HG02678 (cell line): ENCODE results near the gene THBS3.
"Not testable (repeated sequence)": the region's sequence is repeated elsewhere in the genome, so short reads cannot be mapped to it uniquely, and the experiment has no call there.

Experiments
- ATAC-seq: cut with Tn5 transposase; IDR thresholded peaks from one replicate; pipeline ENCODE4 v1.9.1; 2021; ENCODE audit warnings: mild to moderate bottlenecking, moderate library complexity; ENCODE audit not compliant: unreplicated experiment

Gene THBS3

DNA sequence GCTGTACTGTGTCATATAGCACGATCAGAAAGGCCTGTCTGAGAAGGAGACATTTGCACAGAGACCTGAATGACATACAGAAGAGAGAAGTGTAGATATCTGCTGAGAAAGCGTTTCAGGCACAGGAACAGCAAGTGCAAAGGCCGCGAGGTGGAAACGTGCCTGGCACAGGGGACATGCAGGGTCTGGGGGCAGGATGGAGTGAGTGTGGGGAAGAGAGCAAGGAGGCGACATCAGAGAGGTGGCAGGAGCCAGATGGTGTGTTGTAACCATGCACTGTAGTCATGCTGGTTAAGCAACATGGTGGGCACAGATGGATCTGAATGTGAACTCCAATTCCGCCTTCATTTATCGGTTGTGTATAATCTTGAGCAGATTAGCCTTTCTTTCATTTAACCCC is 47.6 kb downstream of the THBS3 start:
- ATAC-seq, result no peak

DNA sequence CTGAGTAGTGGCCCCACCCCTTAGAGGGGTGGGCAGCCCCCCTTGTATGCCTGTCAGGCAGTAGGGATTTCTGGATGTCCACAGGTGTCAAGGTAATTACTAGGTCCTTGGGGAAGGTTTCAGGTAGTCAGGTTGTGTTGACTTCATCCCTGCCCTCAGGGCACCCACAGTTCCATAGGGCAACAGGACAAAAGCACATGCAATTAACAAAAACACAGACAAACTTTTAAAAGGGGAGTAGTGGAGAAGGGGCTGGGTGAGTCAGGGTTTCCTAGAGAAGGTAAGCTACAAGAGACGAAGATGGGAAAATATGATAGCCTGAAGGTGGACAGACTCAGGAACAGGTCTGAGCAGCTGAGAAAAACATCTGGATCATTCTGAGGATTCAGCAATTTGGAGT is 48.7 kb downstream of the THBS3 start:
- no peak for ATAC-seq

DNA sequence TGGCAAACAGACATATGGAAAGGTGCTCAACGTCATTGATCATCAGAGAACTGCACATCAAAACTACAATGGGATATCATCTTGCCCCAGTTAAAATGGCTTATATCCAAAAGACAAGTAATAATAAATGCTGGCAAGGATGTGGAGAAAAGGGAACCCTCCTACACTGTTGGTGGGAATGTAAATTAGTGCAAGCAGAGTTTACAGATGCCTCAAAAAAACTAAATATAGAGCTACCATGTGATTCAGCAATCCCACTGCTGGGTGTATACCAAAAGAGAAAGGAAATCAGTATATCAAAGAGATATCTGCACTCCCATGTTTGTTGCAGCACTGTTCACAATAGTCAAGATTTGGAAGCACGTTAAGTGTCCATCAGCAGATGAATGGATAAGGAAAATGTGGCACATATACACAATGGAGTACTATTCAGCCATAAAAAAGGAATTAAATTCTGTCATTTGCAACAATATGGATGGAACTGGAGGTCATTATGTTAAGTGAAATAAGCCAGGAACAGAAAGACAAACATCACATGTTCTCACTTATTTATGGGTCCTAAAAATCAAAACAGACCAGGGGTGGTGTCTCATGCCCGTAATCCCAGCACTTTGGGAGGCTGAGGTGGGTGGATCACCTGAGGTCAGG is 51.6 kb downstream of the THBS3 start:
- ATAC-seq, result not testable (repeated sequence)
